ENCODE measurements around the gene CCDC136. TPM values are rescaled to one million over a fixed set of nuclear protein-coding genes. Genes with fewer than 3 reads are reported as not detected.

CCDC136 gene
- total and polyA plus RNA-seq, 12 donors = 1.8 to 14.4 (median 8.0) TPM

- no peak for DNase-seq
- intact Hi-C loops (cut with DNase I) = no loop called here
- ATAC-seq = no peak
- no peaks in the 10 kb centered on the region for H3K27me3 ChIP-seq
- no peaks in the 10 kb centered on the region for H3K4me1 ChIP-seq
- no peaks in the 10 kb centered on the region for H3K9me3 ChIP-seq
- peaks cover 0 to 39% (median 0%) of the 10 kb centered on the region in 9 donors for H3K36me3 ChIP-seq
- TF ChIP-seq, protein P1, sequence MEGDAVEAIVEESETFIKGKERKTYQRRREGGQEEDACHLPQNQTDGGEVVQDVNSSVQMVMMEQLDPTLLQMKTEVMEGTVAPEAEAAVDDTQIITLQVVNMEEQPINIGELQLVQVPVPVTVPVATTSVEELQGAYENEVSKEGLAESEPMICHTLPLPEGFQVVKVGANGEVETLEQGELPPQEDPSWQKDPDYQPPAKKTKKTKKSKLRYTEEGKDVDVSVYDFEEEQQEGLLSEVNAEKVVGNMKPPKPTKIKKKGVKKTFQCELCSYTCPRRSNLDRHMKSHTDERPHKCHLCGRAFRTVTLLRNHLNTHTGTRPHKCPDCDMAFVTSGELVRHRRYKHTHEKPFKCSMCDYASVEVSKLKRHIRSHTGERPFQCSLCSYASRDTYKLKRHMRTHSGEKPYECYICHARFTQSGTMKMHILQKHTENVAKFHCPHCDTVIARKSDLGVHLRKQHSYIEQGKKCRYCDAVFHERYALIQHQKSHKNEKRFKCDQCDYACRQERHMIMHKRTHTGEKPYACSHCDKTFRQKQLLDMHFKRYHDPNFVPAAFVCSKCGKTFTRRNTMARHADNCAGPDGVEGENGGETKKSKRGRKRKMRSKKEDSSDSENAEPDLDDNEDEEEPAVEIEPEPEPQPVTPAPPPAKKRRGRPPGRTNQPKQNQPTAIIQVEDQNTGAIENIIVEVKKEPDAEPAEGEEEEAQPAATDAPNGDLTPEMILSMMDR (IDR thresholded peaks at IDR 0.05) = no peak
- 80 to 82% methylated on average over 6 of the region's 6 CpGs for WGBS, 2 donors
- no peak overlapping the region for H3K4me3 ChIP-seq
- H3K27ac ChIP-seq = no peak overlapping the region
These were observed 12.7 kb downstream of the CCDC136 start for GRCh38 chr7:128804484-128804883.

- intact Hi-C loops (cut with DNase I) = no loop called here
- H3K4me3 ChIP-seq = no peak overlapping the region
- H3K4me1 ChIP-seq = no peaks in the 10 kb centered on the region
- TF ChIP-seq, protein P1 (IDR thresholded peaks at IDR 0.05) = no peak
- DNase-seq (no peak), ATAC-seq (no peak)
- 91 to 95% methylated on average over 5 of the region's 5 CpGs for WGBS, 2 donors
- H3K9me3 ChIP-seq = no peaks in the 10 kb centered on the region
- H3K27me3 ChIP-seq = no peaks in the 10 kb centered on the region
- H3K36me3 ChIP-seq = peaks cover 0 to 40% (median 0%) of the 10 kb centered on the region in 9 donors
- H3K27ac ChIP-seq = no peak overlapping the region
These were observed 13.5 kb downstream of the CCDC136 start for GRCh38 chr7:128805225-128805624.

DNA sequence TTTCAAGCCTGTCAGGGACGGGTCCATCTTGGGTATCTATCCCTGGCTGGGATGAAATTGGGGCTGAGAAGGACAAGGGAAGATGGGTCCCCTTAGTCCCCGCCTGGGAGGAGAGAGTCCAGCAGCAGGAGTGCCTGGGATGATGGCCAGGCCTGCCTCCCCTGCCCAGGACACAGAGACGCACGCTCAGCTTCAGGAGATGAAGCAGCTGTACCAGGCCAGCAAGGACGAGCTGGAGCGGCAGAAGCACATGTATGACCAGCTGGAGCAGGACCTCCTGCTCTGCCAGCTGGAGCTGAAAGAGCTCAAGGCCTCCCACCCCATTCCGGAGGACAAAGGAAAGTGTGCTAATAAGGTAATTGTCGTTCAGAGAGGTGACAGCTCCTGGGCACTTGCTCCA is 15.4 kb downstream of the CCDC136 start:
- H3K4me3 ChIP-seq = no peak overlapping the region
- TF ChIP-seq, protein P1 (IDR thresholded peaks at IDR 0.05) = no peak
- no peaks in the 10 kb centered on the region for H3K9me3 ChIP-seq
- H3K27ac ChIP-seq = no peak overlapping the region
- intact Hi-C loops (cut with DNase I) = no loop called here
- H3K4me1 ChIP-seq = peaks cover 0 to 3% (median 0%) of the 10 kb centered on the region in 9 donors
- no peak for ATAC-seq
- DNase-seq = no peak
- no peaks in the 10 kb centered on the region for H3K27me3 ChIP-seq
- peaks cover 0 to 37% (median 0%) of the 10 kb centered on the region in 9 donors for H3K36me3 ChIP-seq
- WGBS, 2 donors = 80 to 90% methylated on average over 8 of the region's 8 CpGs

- H3K9me3 ChIP-seq = no peaks in the 10 kb centered on the region
- no peak for DNase-seq
- no peak for ATAC-seq
- H3K36me3 ChIP-seq = peaks cover 0 to 31% (median 0%) of the 10 kb centered on the region in 9 donors
- intact Hi-C loops (cut with DNase I) = no loop called here
- no peaks in the 10 kb centered on the region for H3K27me3 ChIP-seq
- TF ChIP-seq, protein P1 (IDR thresholded peaks at IDR 0.05) = no peak
- no peak overlapping the region for H3K27ac ChIP-seq
- WGBS, 2 donors = 78 to 81% methylated on average over 3 of the region's 3 CpGs
- peaks cover 0 to 15% (median 10%) of the 10 kb centered on the region in 9 donors for H3K4me1 ChIP-seq
- H3K4me3 ChIP-seq = no peak overlapping the region
These were observed 17.6 kb downstream of the CCDC136 start for GRCh38 chr7:128809363-128809762.

Data from heart right ventricle (tissue), 16 donors.